Testis (tissue), 3 donors: Measurements from ENCODE around the gene ARSG. TPM values are rescaled to one million over a fixed set of nuclear protein-coding genes. Genes with fewer than 3 reads are reported as not detected.

ENCODE experiments used
- DNase-seq: peaks from one replicate; pipeline ENCODE4 v3.0.0-alpha.2; 2019
- H3K27ac ChIP-seq, 2 donors: fragments of 200-600 bp; sonication (generic); one replicate each; pipeline ENCODE4 v1.5.1; 2019
- H3K27me3 ChIP-seq: fragments of 200-600 bp; sonication (generic); one replicate; pipeline ENCODE4 v1.5.1; 2019
- H3K36me3 ChIP-seq: fragments of 200-600 bp; sonication (generic); one replicate; pipeline ENCODE4 v1.5.1; 2017; ENCODE audit warnings: low read depth; ENCODE audit errors: missing control alignments
- H3K4me1 ChIP-seq: fragments of 200-600 bp; sonication (generic); one replicate; pipeline ENCODE4 v1.5.1; 2019
- H3K4me3 ChIP-seq, 2 donors: fragments of 200-600 bp; sonication (generic); one replicate each; pipeline ENCODE4 v1.5.1; 2017 to 2019
- H3K9me3 ChIP-seq: fragments of 200-600 bp; sonication (generic); one replicate; pipeline ENCODE4 v1.5.1; 2017
- POLR2A ChIP-seq: fragments of 450-650 bp; IDR thresholded peaks from one replicate; pipeline ENCODE4 v1.6.1; 2017; ENCODE audit warnings: antibody characterized with exemption, mild to moderate bottlenecking, moderate library complexity
- WGBS, 2 donors: methylation state at CpG; one replicate each; pipeline ENCODE4 v1.1.5; 2018; 5-methylcytosine and 5-hydroxymethylcytosine counted together
- intact Hi-C: fragments of 100-400 bp; cut with DNase I; formaldehyde crosslinking; loops from one replicate; pipeline ENCODE4 v1.15.1; 2023; ENCODE audit warnings: low total_unique reads
- polyA plus RNA-seq: library from polyadenylated mRNA; stranded (reverse); fragments of 350-450 nt; fragmentation: Illumina TruSeq; extraction: RNeasy Lipid Tissue Mini Kit (QIAGEN cat#74804); gene quantifications from one replicate; pipeline ENCODE4 v1.2.3, GENCODE V29; 2014; ENCODE audit warnings: low read depth, low replicate concordance; ENCODE audit not compliant: insufficient read depth
- total RNA-seq, 2 donors: library from RNA; depleted of rRNA; stranded (reverse); fragments of >200 nt; gene quantifications; one replicate each; pipeline ENCODE4 v1.2.3, GENCODE V29; 2016
- TF ChIP-seq, protein P1 (sequence below), 3 experiments: fragments of 450-650 bp in 2 of 3; fragments of 200-600 bp in 1 of 3; sonication (generic) in 1 of 3; IDR thresholded peaks; one replicate each; pipeline ENCODE4 v1.5.1; 2016 to 2019; ENCODE audit warnings: antibody characterized with exemption in 3 of 3, mild to moderate bottlenecking in 2 of 3, moderate library complexity in 1 of 3

Gene ARSG
- total and polyA plus RNA-seq, 3 donors from 2014 or later = 7.4 to 16.9 (median 12.5) TPM

GRCh38 chr17:68302066-68302564, 10.8 kb downstream of the ARSG start:
- no peak for TF ChIP-seq POLR2A
- TF ChIP-seq, protein P1, sequence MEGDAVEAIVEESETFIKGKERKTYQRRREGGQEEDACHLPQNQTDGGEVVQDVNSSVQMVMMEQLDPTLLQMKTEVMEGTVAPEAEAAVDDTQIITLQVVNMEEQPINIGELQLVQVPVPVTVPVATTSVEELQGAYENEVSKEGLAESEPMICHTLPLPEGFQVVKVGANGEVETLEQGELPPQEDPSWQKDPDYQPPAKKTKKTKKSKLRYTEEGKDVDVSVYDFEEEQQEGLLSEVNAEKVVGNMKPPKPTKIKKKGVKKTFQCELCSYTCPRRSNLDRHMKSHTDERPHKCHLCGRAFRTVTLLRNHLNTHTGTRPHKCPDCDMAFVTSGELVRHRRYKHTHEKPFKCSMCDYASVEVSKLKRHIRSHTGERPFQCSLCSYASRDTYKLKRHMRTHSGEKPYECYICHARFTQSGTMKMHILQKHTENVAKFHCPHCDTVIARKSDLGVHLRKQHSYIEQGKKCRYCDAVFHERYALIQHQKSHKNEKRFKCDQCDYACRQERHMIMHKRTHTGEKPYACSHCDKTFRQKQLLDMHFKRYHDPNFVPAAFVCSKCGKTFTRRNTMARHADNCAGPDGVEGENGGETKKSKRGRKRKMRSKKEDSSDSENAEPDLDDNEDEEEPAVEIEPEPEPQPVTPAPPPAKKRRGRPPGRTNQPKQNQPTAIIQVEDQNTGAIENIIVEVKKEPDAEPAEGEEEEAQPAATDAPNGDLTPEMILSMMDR (IDR thresholded peaks at IDR 0.05) = no peak
- Histone ChIP-seq H3K4me1 (no peaks in the 10 kb centered on the region), H3K36me3 (no peaks in the 10 kb centered on the region), H3K4me3 (no peak overlapping the region), H3K27ac (peak overlapping the region in 1 of 2 donors; percentile 70), H3K27me3 (no peaks in the 10 kb centered on the region), H3K9me3 (no peaks in the 10 kb centered on the region)
- intact Hi-C loops = no loop called here
- WGBS, 2 donors = 37 to 55% methylated on average over 10 of the region's 10 CpGs
- peak; percentile 80 for DNase-seq

- H3K36me3 ChIP-seq = no peaks in the 10 kb centered on the region
- H3K27ac ChIP-seq = peak overlapping the region in 1 of 2 donors; percentile 70
- H3K4me3 ChIP-seq = no peak overlapping the region
- H3K27me3 ChIP-seq = no peaks in the 10 kb centered on the region
- intact Hi-C loops = no loop called here
- DNase-seq = no peak
- no peaks in the 10 kb centered on the region for H3K9me3 ChIP-seq
- TF ChIP-seq POLR2A = no peak
- TF ChIP-seq, protein P1 (IDR thresholded peaks at IDR 0.05) = no peak
- H3K4me1 ChIP-seq = no peaks in the 10 kb centered on the region
- 34 to 52% methylated on average over 4 of the region's 4 CpGs for WGBS, 2 donors
Observed at GRCh38 chr17:68302666-68303065, 11.4 kb downstream of the ARSG start.

GRCh38 chr17:68304706-68305105, 13.4 kb downstream of the ARSG start:
- no peak for DNase-seq
- 89 to 95% methylated on average over 6 of the region's 6 CpGs for WGBS, 2 donors
- H3K27ac ChIP-seq = peak overlapping the region in 1 of 2 donors; percentile 34
- H3K4me1 ChIP-seq = no peaks in the 10 kb centered on the region
- intact Hi-C loops = no loop called here
- no peaks in the 10 kb centered on the region for H3K27me3 ChIP-seq
- no peaks in the 10 kb centered on the region for H3K36me3 ChIP-seq
- no peak for TF ChIP-seq POLR2A
- TF ChIP-seq, protein P1 (IDR thresholded peaks at IDR 0.05) = no peak
- no peak overlapping the region for H3K4me3 ChIP-seq
- H3K9me3 ChIP-seq = no peaks in the 10 kb centered on the region

DNA sequence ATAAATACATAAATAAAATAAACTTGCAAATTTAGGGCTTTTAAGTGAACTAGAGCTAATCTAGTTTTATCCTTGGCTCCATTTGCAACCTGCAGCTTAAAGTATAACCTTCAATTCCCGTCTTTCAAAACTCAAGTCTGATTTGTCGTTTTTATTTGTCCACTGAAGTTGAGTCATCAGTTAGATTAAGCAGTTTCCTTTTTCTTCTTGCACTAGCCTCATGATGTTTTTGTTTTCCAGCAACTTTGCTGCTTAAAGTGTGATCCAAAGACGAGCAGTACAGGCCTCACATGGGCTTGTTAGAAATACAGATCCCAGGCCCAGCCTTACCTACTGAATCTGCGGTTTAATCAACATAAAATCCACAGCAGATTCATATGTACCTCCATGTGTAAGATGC, 13.8 kb downstream of the ARSG start:
- Histone ChIP-seq H3K9me3 (no peaks in the 10 kb centered on the region), H3K4me1 (no peaks in the 10 kb centered on the region), H3K27me3 (no peaks in the 10 kb centered on the region), H3K4me3 (no peak overlapping the region), H3K27ac (peak overlapping the region in 1 of 2 donors; percentile 11), H3K36me3 (no peaks in the 10 kb centered on the region)
- TF ChIP-seq POLR2A = no peak
- TF ChIP-seq, protein P1 (IDR thresholded peaks at IDR 0.05) = no peak
- DNase-seq = no peak
- intact Hi-C loops = no loop called here
- WGBS, 2 donors = 63 to 69% methylated on average over 4 of the region's 4 CpGs

GRCh38 chr17:68306819-68307218, 15.5 kb downstream of the ARSG start:
- H3K9me3 ChIP-seq = no peaks in the 10 kb centered on the region
- H3K36me3 ChIP-seq = no peaks in the 10 kb centered on the region
- WGBS, 2 donors = 70 to 79% methylated on average over 6 of the region's 6 CpGs
- no peak for TF ChIP-seq POLR2A
- TF ChIP-seq, protein P1 (IDR thresholded peaks at IDR 0.05) = no peak
- no peak overlapping the region for H3K4me3 ChIP-seq
- no peak overlapping the region for H3K27ac ChIP-seq
- intact Hi-C loops = no loop called here
- no peaks in the 10 kb centered on the region for H3K27me3 ChIP-seq
- H3K4me1 ChIP-seq = no peaks in the 10 kb centered on the region
- DNase-seq = no peak
